Glutamatergic neuron (in vitro differentiated cells): Measurements from ENCODE around the gene OR10A6. TPM values are rescaled to one million over a fixed set of nuclear protein-coding genes. Genes with fewer than 3 reads are reported as not detected.

ENCODE experiments used
- DNase-seq: peaks from one replicate; pipeline ENCODE4 v3.0.0; 2022
- H3K27ac Mint-ChIP-seq: one replicate; pipeline ENCODE4 v1.8.0; 2020; ENCODE audit warnings: mild to moderate bottlenecking, mixed read lengths, inconsistent platforms; ENCODE audit not compliant: unreplicated experiment
- H3K27me3 Mint-ChIP-seq: one replicate; pipeline ENCODE4 v1.8.0; 2020; ENCODE audit warnings: mild to moderate bottlenecking, moderate library complexity, mixed read lengths, inconsistent platforms; ENCODE audit not compliant: unreplicated experiment
- H3K36me3 Mint-ChIP-seq: one replicate; pipeline ENCODE4 v1.8.0; 2020; ENCODE audit warnings: mild to moderate bottlenecking, mixed read lengths, inconsistent platforms; ENCODE audit not compliant: unreplicated experiment
- H3K4me1 Mint-ChIP-seq: one replicate; pipeline ENCODE4 v1.8.0; 2020; ENCODE audit warnings: mild to moderate bottlenecking, low read depth, mixed read lengths, inconsistent platforms; ENCODE audit not compliant: unreplicated experiment
- H3K4me3 Mint-ChIP-seq: one replicate; pipeline ENCODE4 v1.8.0; 2020; ENCODE audit warnings: mild to moderate bottlenecking, mixed read lengths, inconsistent platforms; ENCODE audit not compliant: unreplicated experiment
- H3K9me3 Mint-ChIP-seq: one replicate; pipeline ENCODE4 v1.8.0; 2020; ENCODE audit warnings: mild to moderate bottlenecking, moderate library complexity, mixed read lengths, inconsistent platforms; ENCODE audit not compliant: unreplicated experiment
- CTCF ChIP-seq: fragments of 200-600 bp; sonication (generic); IDR thresholded peaks from one replicate; pipeline ENCODE4 v1.5.0; 2021; ENCODE audit not compliant: partially characterized antibody, unreplicated experiment
- total RNA-seq: library from RNA; stranded (reverse); fragmentation: NEBNext Ultra II Directional; extraction: Animal tissue kit (Norgen Biotek cat#: 25700); gene quantifications from one replicate; pipeline ENCODE4 v1.2.1, GENCODE V29; 2021; ENCODE audit not compliant: unreplicated experiment

Gene OR10A6
- total RNA-seq, 1 donor from 2014 or later: not detected

- TF ChIP-seq CTCF: no peak
- Mint-ChIP-seq H3K4me1 (no peaks in the 10 kb centered on the region), H3K4me3 (no peak within 1 kb of the TSS), H3K36me3 (peaks cover 9% of the 10 kb centered on the region), H3K9me3 (peaks cover 2% of the 10 kb centered on the region), H3K27me3 (no peaks in the 10 kb centered on the region), H3K27ac (no peak within 1 kb of the TSS)
- no peak for DNase-seq
Observed at GRCh38 chr11:7941608-7942007, 10.5 kb upstream of the OR10A6 start, which contains the start of gene OR10A3. OR10A3 (minus strand) TSS chr11:7941708; CDS start chr11:7939520, 2,188 bp downstream.

GRCh38 chr11:7941146-7941545, 10.1 kb upstream of the OR10A6 start:
- TF ChIP-seq CTCF: no peak
- Mint-ChIP-seq H3K4me3 (no peak overlapping the region), H3K4me1 (no peaks in the 10 kb centered on the region), H3K27me3 (no peaks in the 10 kb centered on the region), H3K36me3 (peaks cover 9% of the 10 kb centered on the region), H3K27ac (no peak overlapping the region), H3K9me3 (peaks cover 2% of the 10 kb centered on the region)
- no peak for DNase-seq

- H3K36me3 Mint-ChIP-seq: no peaks in the 10 kb centered on the region
- H3K27ac Mint-ChIP-seq: no peak overlapping the region
- no peaks in the 10 kb centered on the region for H3K27me3 Mint-ChIP-seq
- H3K4me3 Mint-ChIP-seq: no peak overlapping the region
- no peak for TF ChIP-seq CTCF
- no peak for DNase-seq
- H3K9me3 Mint-ChIP-seq: peaks cover 2% of the 10 kb centered on the region
- H3K4me1 Mint-ChIP-seq: no peaks in the 10 kb centered on the region
Observed at GRCh38 chr11:7936615-7937014, 5.5 kb upstream of the OR10A6 start.

- DNase-seq: no peak
- H3K27me3 Mint-ChIP-seq: peaks cover 1% of the 10 kb centered on the region
- H3K9me3 Mint-ChIP-seq: no peaks in the 10 kb centered on the region
- no peak for TF ChIP-seq CTCF
- H3K4me3 Mint-ChIP-seq: no peak overlapping the region
- no peak overlapping the region for H3K27ac Mint-ChIP-seq
- H3K36me3 Mint-ChIP-seq: no peaks in the 10 kb centered on the region
- no peaks in the 10 kb centered on the region for H3K4me1 Mint-ChIP-seq
Observed at GRCh38 chr11:7927635-7928034, 3.4 kb downstream of the OR10A6 start.

- no peak overlapping the region for H3K27ac Mint-ChIP-seq
- H3K4me3 Mint-ChIP-seq: no peak overlapping the region
- no peak for DNase-seq
- H3K9me3 Mint-ChIP-seq: no peaks in the 10 kb centered on the region
- no peaks in the 10 kb centered on the region for H3K4me1 Mint-ChIP-seq
- no peak for TF ChIP-seq CTCF
- no peaks in the 10 kb centered on the region for H3K36me3 Mint-ChIP-seq
- H3K27me3 Mint-ChIP-seq: peaks cover 1% of the 10 kb centered on the region
Observed at GRCh38 chr11:7924536-7924935, 6.5 kb downstream of the OR10A6 start.
